ENCODE results near the gene MRPL55.

Gene MRPL55

GRCh38 chr1:228098323-228098931, 10.7 kb downstream of the MRPL55 start:
- no peak for DNase-seq

- no peak for DNase-seq
Observed at GRCh38 chr1:228097333-228098081, 11.6 kb downstream of the MRPL55 start.

- DNase-seq = no peak
Observed at GRCh38 chr1:228096416-228097332, 12.4 kb downstream of the MRPL55 start.

- no peak for DNase-seq
Observed at GRCh38 chr1:228095938-228096337, 13.2 kb downstream of the MRPL55 start.

- DNase-seq = no peak
Observed at GRCh38 chr1:228095161-228095560, 13.9 kb downstream of the MRPL55 start.

GRCh38 chr1:228094432-228095016, 14.6 kb downstream of the MRPL55 start:
- DNase-seq = no peak

GRCh38 chr1:228093050-228093906, 15.8 kb downstream of the MRPL55 start:
- DNase-seq = no peak

- no peak for DNase-seq
Observed at GRCh38 chr1:228092342-228093049, 16.6 kb downstream of the MRPL55 start.

- no peak for DNase-seq
Observed at GRCh38 chr1:228091084-228091483, 18.0 kb downstream of the MRPL55 start.

- no peak for DNase-seq
Observed at GRCh38 chr1:228090613-228091081, 18.5 kb downstream of the MRPL55 start.

- no peak for DNase-seq
Observed at GRCh38 chr1:228089519-228090380, 19.3 kb downstream of the MRPL55 start.

- no peak for DNase-seq
Observed at GRCh38 chr1:228088586-228089498, 20.3 kb downstream of the MRPL55 start.

- DNase-seq = no peak
Observed at GRCh38 chr1:228087771-228088251, 21.3 kb downstream of the MRPL55 start.

GRCh38 chr1:228085287-228085951, 23.7 kb downstream of the MRPL55 start:
- DNase-seq = no peak

- no peak for DNase-seq
Observed at GRCh38 chr1:228084797-228085196, 24.3 kb downstream of the MRPL55 start.

GRCh38 chr1:228084325-228084724, 24.8 kb downstream of the MRPL55 start:
- no peak for DNase-seq

GRCh38 chr1:228083871-228084278, 25.2 kb downstream of the MRPL55 start:
- no peak for DNase-seq
